ENCODE measurements around the gene CITED1. TPM values are rescaled to one million over a fixed set of nuclear protein-coding genes. Genes with fewer than 3 reads are reported as not detected.

CITED1 gene
- total RNA-seq, 6 donors from 2014 or later = 0.54 to 2.1 (median 2.0) TPM; not detected in 3

DNA sequence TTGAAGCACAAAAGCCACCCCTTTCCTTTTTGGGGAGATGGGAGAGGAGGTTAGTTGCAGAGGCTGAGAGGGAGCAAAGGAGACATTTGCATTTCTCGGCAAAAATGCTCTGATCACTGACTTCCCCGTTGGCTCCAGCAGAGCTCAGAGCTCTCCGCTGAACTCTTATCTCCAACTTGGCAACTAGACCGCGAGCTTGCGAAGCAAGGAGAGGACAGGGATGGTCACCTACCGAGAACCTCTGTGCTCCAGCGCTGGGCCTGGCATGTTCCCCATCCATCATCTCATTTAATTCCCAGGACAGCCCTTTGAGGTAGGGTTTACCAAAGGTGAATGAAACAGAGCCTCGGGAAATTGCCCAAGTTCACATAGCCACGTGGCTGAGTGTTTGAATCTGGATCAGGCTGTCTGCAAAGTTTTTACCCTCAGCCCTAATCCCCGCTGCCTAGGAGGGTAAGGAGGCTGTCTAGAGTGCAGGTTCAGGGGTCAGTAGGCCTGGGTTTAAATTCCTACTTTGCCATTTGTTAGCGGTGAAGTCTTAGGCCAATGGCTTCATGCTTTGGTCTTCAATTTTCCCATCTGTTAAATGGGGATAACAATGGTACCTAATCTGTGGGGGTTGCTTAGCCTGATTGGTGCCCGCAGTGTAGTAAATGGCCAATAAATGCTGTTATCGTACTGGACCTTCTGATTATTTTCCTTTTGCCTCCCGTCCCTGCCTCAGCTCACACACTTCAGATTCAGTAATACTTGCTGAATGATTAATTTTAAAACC, 3.8 kb upstream of the CITED1 start:
- H3K36me3 ChIP-seq = no peaks in the 10 kb centered on the region
- H3K4me1 ChIP-seq = peaks cover 10 to 51% (median 25%) of the 10 kb centered on the region in 4 donors
- WGBS, 2 donors = 25 to 31% methylated on average over 12 to 15 of the region's 15 CpGs
- no peak overlapping the region for H3K27ac ChIP-seq
- peak overlapping the region in 3 of 4 donors; percentile 18 to 38 (median 35) for H3K4me3 ChIP-seq
- DNase-seq (no peak), ATAC-seq (ENCODE audit: low FRiP score in 2 of 2) (no peak)
- no peaks in the 10 kb centered on the region for H3K9me3 ChIP-seq
- TF ChIP-seq, protein P1, sequence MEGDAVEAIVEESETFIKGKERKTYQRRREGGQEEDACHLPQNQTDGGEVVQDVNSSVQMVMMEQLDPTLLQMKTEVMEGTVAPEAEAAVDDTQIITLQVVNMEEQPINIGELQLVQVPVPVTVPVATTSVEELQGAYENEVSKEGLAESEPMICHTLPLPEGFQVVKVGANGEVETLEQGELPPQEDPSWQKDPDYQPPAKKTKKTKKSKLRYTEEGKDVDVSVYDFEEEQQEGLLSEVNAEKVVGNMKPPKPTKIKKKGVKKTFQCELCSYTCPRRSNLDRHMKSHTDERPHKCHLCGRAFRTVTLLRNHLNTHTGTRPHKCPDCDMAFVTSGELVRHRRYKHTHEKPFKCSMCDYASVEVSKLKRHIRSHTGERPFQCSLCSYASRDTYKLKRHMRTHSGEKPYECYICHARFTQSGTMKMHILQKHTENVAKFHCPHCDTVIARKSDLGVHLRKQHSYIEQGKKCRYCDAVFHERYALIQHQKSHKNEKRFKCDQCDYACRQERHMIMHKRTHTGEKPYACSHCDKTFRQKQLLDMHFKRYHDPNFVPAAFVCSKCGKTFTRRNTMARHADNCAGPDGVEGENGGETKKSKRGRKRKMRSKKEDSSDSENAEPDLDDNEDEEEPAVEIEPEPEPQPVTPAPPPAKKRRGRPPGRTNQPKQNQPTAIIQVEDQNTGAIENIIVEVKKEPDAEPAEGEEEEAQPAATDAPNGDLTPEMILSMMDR (IDR thresholded peaks at IDR 0.05) = no peak
- no peak for TF ChIP-seq EP300 (IDR thresholded peaks at IDR 0.05)
- no peak for TF ChIP-seq POLR2AphosphoS5 (IDR thresholded peaks at IDR 0.05)
- no peak for TF ChIP-seq POLR2A (IDR thresholded peaks at IDR 0.05)
- H3K27me3 ChIP-seq = peaks cover 0 to 39% (median 0%) of the 10 kb centered on the region in 4 donors

DNA sequence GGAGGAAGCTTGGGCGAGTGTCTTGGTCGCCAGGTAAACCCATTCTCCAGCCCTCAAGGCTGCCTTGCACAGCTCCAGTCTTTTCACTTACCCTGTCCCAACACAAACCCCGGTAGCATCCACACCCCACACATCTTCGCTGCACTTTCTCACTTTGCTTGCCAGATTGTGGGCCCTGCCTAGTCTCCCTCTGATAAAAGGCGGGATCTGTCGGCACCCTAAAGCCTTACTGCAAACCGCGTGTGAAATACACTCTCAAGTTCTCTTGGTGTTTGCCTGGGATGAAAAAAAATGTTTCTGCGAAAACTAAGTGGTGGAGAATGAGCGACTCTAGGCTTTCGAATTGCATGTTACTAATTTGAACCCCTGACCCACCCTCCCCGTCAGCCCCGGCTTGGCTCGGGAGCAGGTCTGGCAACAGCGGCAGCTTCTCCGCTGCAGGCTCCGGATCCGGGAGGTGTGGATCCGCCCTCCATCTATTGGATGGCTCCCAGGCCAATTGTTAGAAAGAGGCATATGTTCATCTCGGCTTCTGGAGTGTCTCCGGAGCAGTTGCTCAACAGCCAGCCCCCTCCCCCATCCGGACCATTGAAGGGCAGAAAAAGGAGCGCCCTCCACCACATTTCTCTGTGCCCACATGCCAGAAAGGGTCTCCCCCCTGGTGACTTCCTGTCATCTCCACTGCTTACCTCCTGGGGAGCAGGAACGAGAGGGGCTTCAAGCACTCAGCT, 3.0 kb upstream of the CITED1 start:
- Histone ChIP-seq H3K4me1 (peaks cover 10 to 52% (median 25%) of the 10 kb centered on the region in 4 donors), H3K4me3 (peak overlapping the region in 3 of 4 donors; percentile 18 to 38 (median 35)), H3K27me3 (peaks cover 0 to 39% (median 0%) of the 10 kb centered on the region in 4 donors), H3K27ac (no peak overlapping the region), H3K9me3 (no peaks in the 10 kb centered on the region), H3K36me3 (no peaks in the 10 kb centered on the region)
- TF ChIP-seq EP300 (IDR thresholded peaks at IDR 0.05) (no peak), POLR2AphosphoS5 (IDR thresholded peaks at IDR 0.05) (no peak), POLR2A (IDR thresholded peaks at IDR 0.05) (no peak)
- TF ChIP-seq, protein P1 (IDR thresholded peaks at IDR 0.05) = no peak
- WGBS, 2 donors = 2 to 8% methylated on average over 14 to 24 of the region's 24 CpGs
- ATAC-seq (ENCODE audit: low FRiP score in 2 of 2) = peak; percentile 47 to 77
- DNase-seq = peak in 1 of 2 donors; percentile 59

DNA sequence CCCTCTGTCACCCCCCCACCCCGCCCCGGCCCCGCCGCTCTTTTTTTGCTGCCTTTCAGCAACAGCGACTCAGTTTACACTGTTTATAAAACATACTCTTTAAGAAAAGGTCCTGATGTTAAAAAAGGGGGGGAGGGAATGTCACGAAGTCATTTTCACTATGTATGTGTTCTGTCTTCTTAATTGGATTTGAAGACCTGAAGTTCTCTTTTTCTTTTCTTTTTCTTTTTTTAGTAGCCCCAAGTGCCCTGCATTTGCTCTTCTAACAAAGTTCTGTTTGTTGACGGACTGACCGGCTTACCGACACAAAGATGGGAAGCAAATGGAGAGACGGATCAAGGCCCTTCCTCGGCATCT, 2.5 kb upstream of the CITED1 start:
- Histone ChIP-seq H3K36me3 (no peaks in the 10 kb centered on the region), H3K27ac (no peak overlapping the region), H3K4me1 (peaks cover 10 to 52% (median 25%) of the 10 kb centered on the region in 4 donors), H3K27me3 (peaks cover 0 to 39% (median 0%) of the 10 kb centered on the region in 4 donors), H3K9me3 (no peaks in the 10 kb centered on the region), H3K4me3 (peak overlapping the region in 2 of 4 donors; percentile 35 to 38)
- DNase-seq (no peak), ATAC-seq (ENCODE audit: low FRiP score in 2 of 2) (no peak)
- WGBS, 2 donors = 8 to 26% methylated on average over 11 of the region's 11 CpGs
- TF ChIP-seq POLR2AphosphoS5 (IDR thresholded peaks at IDR 0.05) = no peak
- TF ChIP-seq POLR2A (IDR thresholded peaks at IDR 0.05) = no peak

DNA sequence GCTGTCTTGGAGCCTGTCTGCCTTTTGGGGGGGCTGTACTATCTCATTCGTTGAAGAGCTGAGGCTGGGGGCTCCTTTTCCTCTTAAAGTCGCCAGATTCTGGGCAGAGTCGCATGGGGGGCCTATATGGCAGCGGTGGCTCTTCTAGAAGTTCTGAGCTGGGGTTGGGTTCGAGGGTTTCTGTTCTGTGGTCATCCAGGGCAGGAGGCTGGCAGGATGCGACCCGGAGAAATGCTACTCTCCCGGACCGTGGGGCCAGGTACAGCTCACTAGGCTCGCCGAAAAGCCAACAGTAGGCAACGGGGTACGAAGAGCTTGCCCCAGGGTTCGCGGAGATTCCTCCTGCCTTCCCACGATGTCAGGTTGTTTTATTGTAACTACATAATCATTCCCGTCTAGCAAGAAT, 1.9 kb upstream of the CITED1 start:
- WGBS, 2 donors = 0 to 28% methylated on average over 3 to 17 of the region's 17 CpGs
- H3K27ac ChIP-seq = no peak overlapping the region
- no peaks in the 10 kb centered on the region for H3K36me3 ChIP-seq
- peaks cover 10 to 52% (median 25%) of the 10 kb centered on the region in 4 donors for H3K4me1 ChIP-seq
- H3K4me3 ChIP-seq = peak overlapping the region in 3 of 4 donors; percentile 55 to 57 (median 55)
- DNase-seq = no peak
- ATAC-seq (ENCODE audit: low FRiP score in 2 of 2) = no peak
- H3K27me3 ChIP-seq = peaks cover 0 to 39% (median 0%) of the 10 kb centered on the region in 4 donors
- H3K9me3 ChIP-seq = no peaks in the 10 kb centered on the region
- TF ChIP-seq EP300 (IDR thresholded peaks at IDR 0.05) = no peak
- no peak for TF ChIP-seq POLR2AphosphoS5 (IDR thresholded peaks at IDR 0.05)
- TF ChIP-seq, protein P1 (IDR thresholded peaks at IDR 0.05) = no peak
- no peak for TF ChIP-seq POLR2A (IDR thresholded peaks at IDR 0.05)

All from upper lobe of left lung (tissue), 6 donors.